Posterior cingulate gyrus (tissue), 11 donors: ENCODE results near the gene BAG2.

Source experiments
- DNase-seq, 10 donors: peaks; one replicate each; pipeline versions ENCODE4 v3.0.0 to v3.0.0-alpha.2; 2020 to 2021; ENCODE audit warnings: mixed read lengths in 3 of 10
- intact Hi-C: fragments of 100-400 bp; cut with DNase I; formaldehyde crosslinking; loops from one replicate; pipeline ENCODE4 v1.15.1; 2023

The BAG2 gene

GRCh38 chr6:57172136-57173055 lies at the start of gene BAG2:
Gene BAG2 (plus strand): TSS chr6:57172326. CDS start chr6:57172698, 372 bp downstream.
- intact Hi-C loops: loop anchor here (2.0 to 5.0 kb wide), 2 partner anchors 80 to 126 kb away; partner anchors contain the start of genes KIAA1586 and ZNF451
- peak; percentile 58 to 97 (median 76) for DNase-seq

- no peak for DNase-seq
- intact Hi-C loops: no loop called here
Observed at GRCh38 chr6:57123111-57123510, 49.0 kb upstream of the BAG2 start.

- DNase-seq: no peak
- intact Hi-C loops: no loop called here
Observed at GRCh38 chr6:57127763-57128162, 44.4 kb upstream of the BAG2 start.

- DNase-seq: no peak
- intact Hi-C loops: no loop called here
Observed at GRCh38 chr6:57130661-57131177, 41.4 kb upstream of the BAG2 start.

GRCh38 chr6:57134954-57135353 lies 37.2 kb upstream of the BAG2 start:
- DNase-seq: no peak
- intact Hi-C loops: no loop called here

- no peak for DNase-seq
- intact Hi-C loops: no loop called here
Observed at GRCh38 chr6:57135885-57136284, 36.2 kb upstream of the BAG2 start.

- intact Hi-C loops: no loop called here
- no peak for DNase-seq
Observed at GRCh38 chr6:57137350-57137749, 34.8 kb upstream of the BAG2 start.

GRCh38 chr6:57138026-57138425 lies 34.1 kb upstream of the BAG2 start:
- DNase-seq: peak in 1 of 10 donors; percentile 29
- intact Hi-C loops: no loop called here

GRCh38 chr6:57141451-57142177 lies 30.5 kb upstream of the BAG2 start:
- DNase-seq: no peak
- intact Hi-C loops: no loop called here

GRCh38 chr6:57142178-57142525 lies 30.0 kb upstream of the BAG2 start:
- no peak for DNase-seq
- intact Hi-C loops: no loop called here

- no peak for DNase-seq
- intact Hi-C loops: no loop called here
Observed at GRCh38 chr6:57143690-57144089, 28.4 kb upstream of the BAG2 start.

GRCh38 chr6:57147401-57147800 lies 24.7 kb upstream of the BAG2 start:
- intact Hi-C loops: no loop called here
- DNase-seq: no peak

- no peak for DNase-seq
- intact Hi-C loops: no loop called here
Observed at GRCh38 chr6:57147955-57148858, 23.9 kb upstream of the BAG2 start.

- intact Hi-C loops: no loop called here
- no peak for DNase-seq
Observed at GRCh38 chr6:57158658-57159057, 13.5 kb upstream of the BAG2 start.

- no peak for DNase-seq
- intact Hi-C loops: no loop called here
Observed at GRCh38 chr6:57159127-57159526, 13.0 kb upstream of the BAG2 start.

- intact Hi-C loops: no loop called here
- DNase-seq: no peak
Observed at GRCh38 chr6:57162028-57162427, 10.1 kb upstream of the BAG2 start.

- intact Hi-C loops: no loop called here
- DNase-seq: no peak
Observed at GRCh38 chr6:57162516-57162915, 9.6 kb upstream of the BAG2 start.

- DNase-seq: no peak
- intact Hi-C loops: no loop called here
Observed at GRCh38 chr6:57163956-57164355, 8.2 kb upstream of the BAG2 start.

- DNase-seq: no peak
- intact Hi-C loops: no loop called here
Observed at GRCh38 chr6:57165080-57165479, 7.0 kb upstream of the BAG2 start.
